HCT116 (cell line): ENCODE results near the gene TLN1.

Experiments
- EZH2phosphoT487 ChIP-seq: fragments of 200-600 bp; IDR thresholded peaks from 2 replicates; pipeline ENCODE4 v1.6.1; 2018; ENCODE audit warnings: antibody characterized with exemption, borderline replicate concordance
- POLR2A ChIP-seq: IDR thresholded peaks from 2 replicates; pipeline ENCODE4 v1.7.0; 2011; ENCODE audit warnings: borderline replicate concordance; ENCODE audit not compliant: insufficient read depth, insufficient read length; ENCODE audit errors: extremely low read depth
- TF ChIP-seq, protein P1 (sequence below), 3 experiments: fragments of 200-600 bp in 1 of 3; sonication (generic) in 1 of 3; IDR thresholded peaks in 2 of 3; conservative IDR thresholded peaks in 1 of 3; 2 replicates each; pipeline ENCODE4 v1.5.1; 2012 to 2017; ENCODE audit warnings: low read depth in 2 of 3, low read length in 2 of 3, antibody characterized with exemption in 1 of 3, borderline replicate concordance in 1 of 3, control low read depth in 1 of 3, mild to moderate bottlenecking in 1 of 3, mixed read lengths in 1 of 3, mixed run types in 1 of 3, moderate library complexity in 1 of 3; ENCODE audit not compliant: insufficient read depth in 1 of 3
- TF ChIP-seq, protein P2 (sequence below): IDR thresholded peaks from 2 replicates; pipeline ENCODE4 v1.6.1; 2012

- TF ChIP-seq EZH2phosphoT487 (no peak), POLR2A (no peak)
- TF ChIP-seq, protein P1, sequence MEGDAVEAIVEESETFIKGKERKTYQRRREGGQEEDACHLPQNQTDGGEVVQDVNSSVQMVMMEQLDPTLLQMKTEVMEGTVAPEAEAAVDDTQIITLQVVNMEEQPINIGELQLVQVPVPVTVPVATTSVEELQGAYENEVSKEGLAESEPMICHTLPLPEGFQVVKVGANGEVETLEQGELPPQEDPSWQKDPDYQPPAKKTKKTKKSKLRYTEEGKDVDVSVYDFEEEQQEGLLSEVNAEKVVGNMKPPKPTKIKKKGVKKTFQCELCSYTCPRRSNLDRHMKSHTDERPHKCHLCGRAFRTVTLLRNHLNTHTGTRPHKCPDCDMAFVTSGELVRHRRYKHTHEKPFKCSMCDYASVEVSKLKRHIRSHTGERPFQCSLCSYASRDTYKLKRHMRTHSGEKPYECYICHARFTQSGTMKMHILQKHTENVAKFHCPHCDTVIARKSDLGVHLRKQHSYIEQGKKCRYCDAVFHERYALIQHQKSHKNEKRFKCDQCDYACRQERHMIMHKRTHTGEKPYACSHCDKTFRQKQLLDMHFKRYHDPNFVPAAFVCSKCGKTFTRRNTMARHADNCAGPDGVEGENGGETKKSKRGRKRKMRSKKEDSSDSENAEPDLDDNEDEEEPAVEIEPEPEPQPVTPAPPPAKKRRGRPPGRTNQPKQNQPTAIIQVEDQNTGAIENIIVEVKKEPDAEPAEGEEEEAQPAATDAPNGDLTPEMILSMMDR (IDR thresholded peaks at IDR 0.05 in 2 of 3, conservative IDR thresholded peaks at IDR 0.05 in 1 of 3; ENCODE audit: borderline replicate concordance in 1 of 3, insufficient read depth in 1 of 3, low read depth in 2 of 3, low read length in 2 of 3): no peak
- TF ChIP-seq, protein P2, sequence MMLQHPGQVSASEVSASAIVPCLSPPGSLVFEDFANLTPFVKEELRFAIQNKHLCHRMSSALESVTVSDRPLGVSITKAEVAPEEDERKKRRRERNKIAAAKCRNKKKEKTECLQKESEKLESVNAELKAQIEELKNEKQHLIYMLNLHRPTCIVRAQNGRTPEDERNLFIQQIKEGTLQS: no peak
These were observed 395 bp downstream of the TLN1 start for GRCh38 chr9:35731415-35732184.
